Naive B cell (primary cell): ENCODE results near the gene SUDS3. TPM values are rescaled to one million over a fixed set of nuclear protein-coding genes. Genes with fewer than 3 reads are reported as not detected.
A peak's percentile ranks its signal among the peaks of the same experiment; 100 is the strongest.
"Not testable (repeated sequence)": the region's sequence is repeated elsewhere in the genome, so short reads cannot be mapped to it uniquely, and the experiment has no call there.

Experiments used
- ATAC-seq, 2 donors: fragments of 150-1000 bp; cut with Tn5 transposase; 2 replicates each; pipeline ENCODE4 v1.10.0; 2021; ENCODE audit warnings: low read depth in 2 of 2, mild to moderate bottlenecking in 2 of 2, moderate library complexity in 2 of 2
- DNase-seq: peaks from one replicate; pipeline ENCODE4 v3.0.0; 2022
- H3K27ac Mint-ChIP-seq, 6 donors: one replicate each; pipeline ENCODE4 v1.8.0; 2020 to 2022; ENCODE audit warnings: mild to moderate bottlenecking in 6 of 6, mixed read lengths in 6 of 6, moderate library complexity in 5 of 6, inconsistent platforms in 2 of 6
- H3K27me3 Mint-ChIP-seq, 3 donors: one replicate each; pipeline ENCODE4 v1.8.0; 2021 to 2022; ENCODE audit warnings: mixed read lengths in 3 of 3, mild to moderate bottlenecking in 1 of 3
- H3K36me3 Mint-ChIP-seq, 2 donors: one replicate each; pipeline ENCODE4 v1.8.0; 2020 to 2022; ENCODE audit warnings: mixed read lengths in 2 of 2, inconsistent platforms in 1 of 2, mild to moderate bottlenecking in 1 of 2
- H3K4me1 Mint-ChIP-seq, 3 donors: one replicate each; pipeline ENCODE4 v1.8.0; 2020 to 2022; ENCODE audit warnings: mixed read lengths in 3 of 3, inconsistent platforms in 1 of 3, mild to moderate bottlenecking in 1 of 3, moderate library complexity in 1 of 3
- H3K4me3 Mint-ChIP-seq, 8 donors: one replicate each; pipeline ENCODE4 v1.8.0; 2020 to 2022; ENCODE audit warnings: mild to moderate bottlenecking in 8 of 8, mixed read lengths in 8 of 8, moderate library complexity in 8 of 8, inconsistent platforms in 2 of 8
- H3K9me3 Mint-ChIP-seq, 7 donors: one replicate each; pipeline ENCODE4 v1.8.0; 2020 to 2022; ENCODE audit warnings: mixed read lengths in 7 of 7, mild to moderate bottlenecking in 5 of 7, inconsistent platforms in 2 of 7, moderate library complexity in 1 of 7
- polyA plus RNA-seq, 6 donors: library from polyadenylated mRNA; unstranded; fragments of 300-500 nt; fragmentation: Illumina TruSeq; gene quantifications; one replicate each; pipeline ENCODE4 v1.2.3, GENCODE V29; 2021; ENCODE audit warnings: low read depth in 6 of 6

SUDS3 gene
- polyA plus RNA-seq, 6 donors from 2014 or later: 17.2 to 26.0 (median 20.1) TPM

- Mint-ChIP-seq H3K4me3 (peak overlapping the region; percentile 95 to 99 (median 98)), H3K9me3 (no peaks in the 10 kb centered on the region), H3K27me3 (no peaks in the 10 kb centered on the region), H3K4me1 (peaks cover 14 to 45% (median 24%) of the 10 kb centered on the region in 3 donors), H3K36me3 (peaks cover 0 to 8% of the 10 kb centered on the region in 2 donors), H3K27ac (peak overlapping the region; percentile 57 to 99 (median 95))
- ATAC-seq (peak; percentile 4 to 11), DNase-seq (peak; percentile 71)
Observed at GRCh38 chr12:118377884-118378470, 1.6 kb downstream of the SUDS3 start.

GRCh38 chr12:118391424-118391823 lies 15.1 kb downstream of the SUDS3 start:
- Mint-ChIP-seq H3K4me1 (peaks cover 0 to 8% (median 0%) of the 10 kb centered on the region in 3 donors), H3K4me3 (no peak overlapping the region), H3K27me3 (no peaks in the 10 kb centered on the region), H3K27ac (peak overlapping the region in 1 of 6 donors; percentile 5), H3K36me3 (peaks cover 28 to 31% of the 10 kb centered on the region in 2 donors), H3K9me3 (no peaks in the 10 kb centered on the region)
- ATAC-seq (no peak), DNase-seq (no peak)

GRCh38 chr12:118391836-118392235 lies 15.5 kb downstream of the SUDS3 start:
- peak overlapping the region in 1 of 6 donors; percentile 5 for H3K27ac Mint-ChIP-seq
- DNase-seq (no peak), ATAC-seq (no peak)
- H3K9me3 Mint-ChIP-seq: no peaks in the 10 kb centered on the region
- peaks cover 0 to 8% (median 0%) of the 10 kb centered on the region in 3 donors for H3K4me1 Mint-ChIP-seq
- peaks cover 26 to 30% of the 10 kb centered on the region in 2 donors for H3K36me3 Mint-ChIP-seq
- no peak overlapping the region for H3K4me3 Mint-ChIP-seq
- no peaks in the 10 kb centered on the region for H3K27me3 Mint-ChIP-seq

- Mint-ChIP-seq H3K27me3 (no peaks in the 10 kb centered on the region), H3K9me3 (no peaks in the 10 kb centered on the region), H3K4me3 (no peak overlapping the region), H3K36me3 (peaks cover 16 to 26% of the 10 kb centered on the region in 2 donors), H3K27ac (no peak overlapping the region), H3K4me1 (peaks cover 0 to 8% (median 0%) of the 10 kb centered on the region in 3 donors)
- ATAC-seq: no peak
- DNase-seq: no peak
Observed at GRCh38 chr12:118397708-118398440, 21.5 kb downstream of the SUDS3 start.

- Mint-ChIP-seq H3K27me3 (no peaks in the 10 kb centered on the region), H3K27ac (no peak overlapping the region), H3K4me3 (no peak overlapping the region), H3K4me1 (peaks cover 0 to 8% (median 0%) of the 10 kb centered on the region in 3 donors), H3K9me3 (no peaks in the 10 kb centered on the region), H3K36me3 (peaks cover 16 to 32% of the 10 kb centered on the region in 2 donors)
- no peak for ATAC-seq
- no peak for DNase-seq
Observed at GRCh38 chr12:118398524-118398923, 22.2 kb downstream of the SUDS3 start.

- Mint-ChIP-seq H3K27me3 (no peaks in the 10 kb centered on the region), H3K27ac (peak overlapping the region in 1 of 6 donors; percentile 60), H3K4me1 (peaks cover 0 to 8% (median 0%) of the 10 kb centered on the region in 3 donors), H3K9me3 (no peaks in the 10 kb centered on the region), H3K4me3 (no peak overlapping the region), H3K36me3 (peaks cover 19 to 36% of the 10 kb centered on the region in 2 donors)
- ATAC-seq: no peak
- no peak for DNase-seq
Observed at GRCh38 chr12:118398940-118399339, 22.6 kb downstream of the SUDS3 start.

GRCh38 chr12:118402251-118402650 lies 25.9 kb downstream of the SUDS3 start:
- no peak for DNase-seq
- no peak for ATAC-seq
- Mint-ChIP-seq H3K27ac (no peak overlapping the region), H3K4me1 (peaks cover 0 to 4% (median 1%) of the 10 kb centered on the region in 3 donors), H3K36me3 (peaks cover 22 to 28% of the 10 kb centered on the region in 2 donors), H3K27me3 (no peaks in the 10 kb centered on the region), H3K4me3 (no peak overlapping the region), H3K9me3 (no peaks in the 10 kb centered on the region)

GRCh38 chr12:118404876-118405521 lies 28.6 kb downstream of the SUDS3 start:
- no peaks in the 10 kb centered on the region for H3K9me3 Mint-ChIP-seq
- H3K27ac Mint-ChIP-seq: peak overlapping the region in 1 of 6 donors; percentile 45
- peak; percentile 12 for DNase-seq
- peak; percentile 49 to 54 for ATAC-seq
- H3K4me1 Mint-ChIP-seq: peaks cover 0 to 1% (median 0%) of the 10 kb centered on the region in 3 donors
- no peak overlapping the region for H3K4me3 Mint-ChIP-seq
- no peaks in the 10 kb centered on the region for H3K27me3 Mint-ChIP-seq
- peaks cover 10 to 21% of the 10 kb centered on the region in 2 donors for H3K36me3 Mint-ChIP-seq

GRCh38 chr12:118408241-118408640 lies 31.9 kb downstream of the SUDS3 start:
- H3K9me3 Mint-ChIP-seq, H3K27ac Mint-ChIP-seq: not testable (repeated sequence)

GRCh38 chr12:118409834-118410233 lies 33.5 kb downstream of the SUDS3 start:
- DNase-seq (no peak), ATAC-seq (no peak)
- Mint-ChIP-seq H3K4me1 (peaks cover 0 to 1% (median 0%) of the 10 kb centered on the region in 3 donors), H3K27me3 (no peaks in the 10 kb centered on the region), H3K27ac (no peak overlapping the region), H3K9me3 (no peaks in the 10 kb centered on the region), H3K4me3 (no peak overlapping the region), H3K36me3 (peaks cover 31 to 47% of the 10 kb centered on the region in 2 donors)

More at GRCh38 chr12:118408241-118408640, 31.9 kb downstream of the SUDS3 start:
- not testable (repeated sequence) for H3K4me3 Mint-ChIP-seq, H3K4me1 Mint-ChIP-seq, DNase-seq, ATAC-seq, H3K27me3 Mint-ChIP-seq
- H3K36me3 Mint-ChIP-seq: peaks cover 22 to 38% of the 10 kb centered on the region in 2 donors

- DNase-seq (no peak), ATAC-seq (no peak)
- H3K4me1 Mint-ChIP-seq: peaks cover 0 to 2% (median 0%) of the 10 kb centered on the region in 3 donors
- H3K36me3 Mint-ChIP-seq: peaks cover 38 to 39% of the 10 kb centered on the region in 2 donors
- no peak overlapping the region for H3K4me3 Mint-ChIP-seq
- no peaks in the 10 kb centered on the region for H3K9me3 Mint-ChIP-seq
- no peaks in the 10 kb centered on the region for H3K27me3 Mint-ChIP-seq
- H3K27ac Mint-ChIP-seq: peak overlapping the region in 1 of 6 donors; percentile 63
Observed at GRCh38 chr12:118417942-118418341, 41.6 kb downstream of the SUDS3 start.

- DNase-seq (no peak), ATAC-seq (no peak)
- H3K27ac Mint-ChIP-seq: peak overlapping the region in 1 of 6 donors; percentile 63
- peaks cover 0 to 4% (median 2%) of the 10 kb centered on the region in 3 donors for H3K4me1 Mint-ChIP-seq
- H3K9me3 Mint-ChIP-seq: no peaks in the 10 kb centered on the region
- H3K36me3 Mint-ChIP-seq: peaks cover 32 to 34% of the 10 kb centered on the region in 2 donors
- no peaks in the 10 kb centered on the region for H3K27me3 Mint-ChIP-seq
- no peak overlapping the region for H3K4me3 Mint-ChIP-seq
Observed at GRCh38 chr12:118418385-118419057, 42.2 kb downstream of the SUDS3 start.

GRCh38 chr12:118420673-118421072 lies 44.3 kb downstream of the SUDS3 start:
- DNase-seq (no peak), ATAC-seq (no peak)
- no peak overlapping the region for H3K4me3 Mint-ChIP-seq
- H3K9me3 Mint-ChIP-seq: no peaks in the 10 kb centered on the region
- peaks cover 14 to 20% of the 10 kb centered on the region in 2 donors for H3K36me3 Mint-ChIP-seq
- H3K27ac Mint-ChIP-seq: no peak overlapping the region
- peaks cover 2 to 8% (median 6%) of the 10 kb centered on the region in 3 donors for H3K4me1 Mint-ChIP-seq
- no peaks in the 10 kb centered on the region for H3K27me3 Mint-ChIP-seq
